Thymus (tissue), 11 donors: ENCODE data around the gene MYOD1. TPM values are rescaled to one million over a fixed set of nuclear protein-coding genes. Genes with fewer than 3 reads are reported as not detected.

Experiments used
- DNase-seq, 9 donors: peaks; one replicate each; pipeline ENCODE4 v3.0.0-alpha.2; 2013; ENCODE audit warnings: low spot score in 9 of 9, low read depth in 6 of 9, missing footprints in 1 of 9
- H3K27ac ChIP-seq, 2 donors: one replicate each; pipeline ENCODE4 v1.5.1; 2013; ENCODE audit warnings: control low read depth in 1 of 2, low read depth in 1 of 2, low read length in 1 of 2, mild to moderate bottlenecking in 1 of 2, moderate library complexity in 1 of 2
- H3K27me3 ChIP-seq, 2 donors: one replicate each; pipeline ENCODE4 v1.5.1; 2013; ENCODE audit warnings: low read length in 1 of 2; ENCODE audit not compliant: control insufficient read depth in 2 of 2, insufficient read depth in 1 of 2
- H3K36me3 ChIP-seq, 2 donors: one replicate each; pipeline ENCODE4 v1.5.1; 2013; ENCODE audit warnings: low read length in 1 of 2, mild to moderate bottlenecking in 1 of 2, moderate library complexity in 1 of 2; ENCODE audit not compliant: control insufficient read depth in 2 of 2, insufficient read depth in 2 of 2
- H3K4me1 ChIP-seq, 2 donors: one replicate each; pipeline ENCODE4 v1.5.1; 2013; ENCODE audit warnings: low read length in 2 of 2; ENCODE audit not compliant: control insufficient read depth in 2 of 2, insufficient read depth in 2 of 2
- H3K4me3 ChIP-seq, 2 donors: one replicate each; pipeline ENCODE4 v1.5.1; 2013; ENCODE audit warnings: low read length in 2 of 2, control low read depth in 1 of 2, mild to moderate bottlenecking in 1 of 2
- H3K9me3 ChIP-seq, 2 donors: one replicate each; pipeline ENCODE4 v1.5.1; 2013; ENCODE audit warnings: low read length in 1 of 2, mild to moderate bottlenecking in 1 of 2; ENCODE audit not compliant: control insufficient read depth in 2 of 2, insufficient read depth in 1 of 2
- WGBS: extraction: QIAGEN DNeasy Blood & Tissue Kit; methylation state at CpG from one replicate; pipeline ENCODE4 v1.1.7; 2013; 5-methylcytosine and 5-hydroxymethylcytosine counted together
- polyA plus RNA-seq: library from polyadenylated mRNA; stranded (reverse); fragments of 200-250 nt; gene quantifications from one replicate; pipeline ENCODE4 v1.2.3, GENCODE V29; 2013
- total RNA-seq: library from RNA; stranded (reverse); fragments of 120-200 nt; gene quantifications from one replicate; pipeline ENCODE4 v1.2.4, GENCODE V29; 2013
- donor health status: healthy.

MYOD1 gene
- total and polyA plus RNA-seq, 2 donors = 0.38 to 0.43 TPM

DNA sequence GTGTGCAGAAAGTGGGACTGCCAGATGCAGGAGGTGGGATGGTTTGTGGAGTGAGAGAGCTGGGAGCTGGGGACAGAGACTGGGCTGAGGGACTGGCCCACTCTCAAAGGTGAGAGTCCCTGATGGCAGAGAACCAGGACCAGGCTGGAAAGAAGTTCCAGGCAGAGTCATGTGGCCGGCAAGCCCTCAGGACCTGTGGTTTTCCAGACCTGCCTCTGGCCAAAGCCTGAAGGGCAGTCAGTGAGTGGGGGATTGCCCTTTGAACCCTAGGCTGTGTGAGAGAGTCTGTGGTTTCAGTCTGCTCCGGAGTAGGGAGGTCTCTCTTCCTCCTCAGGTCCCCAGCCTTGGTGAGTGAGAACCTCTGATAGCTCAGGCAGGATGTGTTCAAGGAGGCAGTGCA, 32.2 kb downstream of the MYOD1 start:
- 45% methylated on average over 2 of the region's 2 CpGs for WGBS
- no peaks in the 10 kb centered on the region for H3K9me3 ChIP-seq
- peaks cover 0 to 6% of the 10 kb centered on the region in 2 donors for H3K27me3 ChIP-seq
- no peaks in the 10 kb centered on the region for H3K36me3 ChIP-seq
- H3K4me1 ChIP-seq = no peaks in the 10 kb centered on the region
- H3K4me3 ChIP-seq = no peak overlapping the region
- H3K27ac ChIP-seq = no peak overlapping the region
- DNase-seq = no peak

DNA sequence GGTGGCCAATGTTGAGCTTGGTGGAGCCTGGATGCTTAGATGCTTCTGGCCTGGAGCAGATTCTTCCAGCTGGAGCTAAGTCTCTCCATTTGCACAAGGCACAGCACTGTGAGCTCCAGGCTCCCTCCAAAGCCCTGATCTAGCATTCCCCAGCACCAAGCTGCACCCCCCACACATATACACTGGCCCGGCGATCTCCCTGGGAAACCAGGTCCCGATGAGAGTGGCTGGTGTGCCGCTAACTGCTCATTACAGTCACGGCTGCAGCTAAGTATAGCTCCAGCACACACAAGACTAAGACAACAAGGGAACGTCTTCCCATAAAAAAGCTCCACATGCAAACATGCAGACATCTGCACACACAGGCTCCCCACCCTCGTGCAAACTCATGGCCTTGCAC, 32.8 kb downstream of the MYOD1 start:
- Histone ChIP-seq H3K4me3 (no peak overlapping the region), H3K4me1 (no peaks in the 10 kb centered on the region), H3K27ac (no peak overlapping the region), H3K27me3 (peaks cover 0 to 6% of the 10 kb centered on the region in 2 donors), H3K36me3 (no peaks in the 10 kb centered on the region), H3K9me3 (no peaks in the 10 kb centered on the region)
- no peak for DNase-seq
- WGBS = 87% methylated on average over 7 of the region's 7 CpGs

DNA sequence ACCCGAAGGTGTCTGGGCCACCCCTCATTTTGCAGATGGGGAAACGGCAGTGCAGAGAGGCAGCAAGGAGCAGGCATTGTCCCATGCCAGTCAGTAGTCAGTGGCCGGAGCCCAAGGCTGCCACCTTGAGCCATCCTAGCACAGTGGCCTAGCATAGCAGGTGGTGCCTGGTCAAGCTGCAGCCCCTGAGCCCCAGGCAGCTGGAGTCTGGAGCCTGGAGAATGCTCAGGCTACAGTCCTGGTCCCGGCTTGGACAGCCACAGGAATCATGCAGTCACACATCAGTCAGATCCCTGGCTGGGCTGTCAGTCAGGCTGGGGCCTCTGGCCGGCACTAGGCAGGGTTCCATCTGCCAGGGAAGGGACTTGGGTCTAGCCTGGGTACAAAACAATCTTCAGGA, 33.8 kb downstream of the MYOD1 start:
- WGBS = 72% methylated on average over 5 of the region's 5 CpGs
- no peak overlapping the region for H3K27ac ChIP-seq
- DNase-seq = no peak

DNA sequence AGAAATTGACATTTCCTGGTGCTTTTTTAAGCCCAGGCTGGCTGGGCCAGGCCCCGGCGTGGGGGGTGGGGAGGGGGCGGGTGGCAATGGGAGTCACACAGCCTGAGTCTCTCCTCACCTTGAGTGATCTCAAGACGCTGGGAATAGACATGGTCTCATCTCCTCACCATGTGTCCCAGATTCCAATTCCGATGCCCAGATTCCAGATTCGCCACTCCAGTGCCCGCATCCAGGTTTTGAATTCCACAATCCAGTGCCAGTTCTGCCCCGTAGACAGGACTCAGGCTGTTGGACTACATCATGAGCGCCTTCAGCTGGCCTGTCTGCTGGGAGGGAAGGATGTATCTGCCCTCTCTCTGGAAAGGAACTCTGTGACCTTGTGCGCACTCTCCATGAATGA, 34.3 kb downstream of the MYOD1 start:
- no peaks in the 10 kb centered on the region for H3K9me3 ChIP-seq
- peaks cover 0 to 3% of the 10 kb centered on the region in 2 donors for H3K27me3 ChIP-seq
- DNase-seq = no peak
- WGBS = 91% methylated on average over 10 of the region's 10 CpGs
- no peaks in the 10 kb centered on the region for H3K36me3 ChIP-seq
- H3K4me1 ChIP-seq = no peaks in the 10 kb centered on the region
- no peak overlapping the region for H3K27ac ChIP-seq
- H3K4me3 ChIP-seq = no peak overlapping the region

More for the DNA sequence above, 33.8 kb downstream of the MYOD1 start:
- no peaks in the 10 kb centered on the region for H3K4me1 ChIP-seq
- H3K4me3 ChIP-seq = no peak overlapping the region
- H3K27me3 ChIP-seq = peaks cover 0 to 3% of the 10 kb centered on the region in 2 donors
- H3K9me3 ChIP-seq = no peaks in the 10 kb centered on the region
- no peaks in the 10 kb centered on the region for H3K36me3 ChIP-seq

DNA sequence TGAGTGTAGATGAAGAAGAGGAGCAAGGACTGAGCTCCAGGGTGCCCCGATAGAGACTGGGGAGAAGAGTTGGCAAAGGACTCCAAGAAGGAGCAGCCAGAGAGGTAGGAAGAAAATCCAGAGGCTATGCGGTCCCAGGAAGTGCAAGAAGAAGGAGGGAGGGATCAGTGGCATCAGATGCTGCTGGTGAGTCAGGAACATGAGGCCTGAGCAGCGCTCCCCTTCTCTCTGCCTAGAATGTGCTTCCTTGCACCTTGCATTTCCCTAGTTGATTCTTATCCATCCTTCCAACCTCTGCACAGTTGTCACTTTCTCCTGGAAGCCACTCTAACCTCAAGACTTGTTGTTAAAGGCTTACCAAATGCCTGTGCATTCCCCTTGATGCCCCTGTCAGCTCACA, 36.5 kb downstream of the MYOD1 start:
- Histone ChIP-seq H3K27ac (no peak overlapping the region), H3K4me1 (no peaks in the 10 kb centered on the region), H3K36me3 (no peaks in the 10 kb centered on the region), H3K9me3 (no peaks in the 10 kb centered on the region), H3K4me3 (no peak overlapping the region), H3K27me3 (peaks cover 0 to 3% of the 10 kb centered on the region in 2 donors)
- DNase-seq = no peak
- 92% methylated on average over 3 of the region's 3 CpGs for WGBS

DNA sequence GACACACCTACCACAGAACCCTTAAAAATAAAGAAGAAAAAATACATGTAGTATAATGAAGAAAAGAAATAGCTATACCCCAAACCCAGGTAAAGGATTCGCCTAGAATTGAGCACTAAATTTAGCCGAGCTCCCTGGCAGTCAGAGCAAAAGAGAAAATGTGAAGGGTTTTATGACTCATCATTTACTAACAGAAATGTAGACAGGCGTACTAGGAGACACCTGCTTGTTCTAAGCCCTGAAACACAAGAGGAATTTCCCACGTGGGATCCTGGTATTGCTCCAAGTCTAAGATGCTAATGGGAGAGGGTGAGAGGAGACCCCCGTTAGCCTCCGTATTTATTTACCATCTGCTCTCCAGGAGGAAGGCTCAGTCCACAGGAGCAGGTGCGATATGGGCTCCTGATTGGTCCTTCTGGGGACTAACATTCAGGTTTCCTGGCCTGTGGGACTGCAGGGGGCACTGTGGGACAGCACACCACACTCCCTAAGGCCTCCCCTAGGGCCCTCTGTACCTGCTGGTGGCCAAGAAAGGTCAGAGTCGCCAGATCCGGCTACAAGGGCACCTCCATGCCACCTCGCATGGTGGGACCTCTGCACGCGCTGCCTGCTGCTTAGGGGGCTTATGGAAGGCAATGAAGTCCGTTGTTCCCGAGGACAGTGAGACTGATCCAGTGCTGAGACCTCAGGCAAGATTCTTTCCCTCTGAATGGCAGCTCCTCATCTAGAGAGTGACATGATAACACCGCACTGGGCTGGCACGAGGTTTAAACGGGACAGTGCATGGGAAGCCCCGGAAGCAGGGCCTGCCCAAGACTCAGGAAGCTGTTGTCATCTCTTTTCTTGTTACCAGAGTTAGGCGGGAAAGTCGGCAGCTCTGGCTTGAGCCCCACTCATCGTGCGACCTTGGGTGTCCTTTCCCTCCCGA, 41.0 kb downstream of the MYOD1 start:
- Histone ChIP-seq H3K4me3 (no peak overlapping the region), H3K4me1 (no peaks in the 10 kb centered on the region), H3K27ac (no peak overlapping the region), H3K36me3 (no peaks in the 10 kb centered on the region), H3K9me3 (no peaks in the 10 kb centered on the region), H3K27me3 (no peaks in the 10 kb centered on the region)
- 66% methylated on average over 23 of the region's 23 CpGs for WGBS
- peak in 8 of 9 donors; percentile 24 to 73 (median 48) for DNase-seq

DNA sequence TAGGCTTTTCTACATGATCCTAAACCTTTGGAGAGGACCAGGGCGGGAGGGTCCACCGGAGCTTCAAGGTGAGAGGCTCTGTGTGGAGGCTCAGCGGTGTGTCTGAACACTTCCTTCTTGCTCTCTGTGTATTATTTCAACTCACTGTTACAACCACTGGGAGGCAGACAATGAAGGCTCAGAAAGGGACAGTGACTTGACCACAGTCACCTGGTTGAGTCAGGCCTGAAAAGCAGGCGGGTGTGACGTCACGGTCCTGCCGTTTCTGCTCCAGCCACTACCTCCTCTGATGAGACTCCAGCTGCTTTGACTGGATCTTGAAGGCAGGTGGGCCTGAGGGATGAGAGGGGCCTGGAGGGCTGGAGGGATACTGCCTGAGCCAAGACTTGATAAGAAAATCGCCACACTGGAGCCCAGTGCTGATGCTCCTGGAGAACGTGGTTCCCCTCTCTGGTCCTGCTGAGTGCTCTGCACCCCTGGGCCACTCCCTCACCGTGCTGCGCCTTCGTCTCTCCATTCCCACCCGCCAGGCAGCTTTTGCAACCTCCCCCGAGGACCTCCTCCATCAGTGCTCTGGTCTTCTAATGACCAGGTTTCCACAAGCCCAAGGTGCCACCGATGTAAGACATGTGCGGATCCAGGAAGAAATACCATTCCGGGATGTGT, 43.1 kb downstream of the MYOD1 start:
- 94% methylated on average over 17 of the region's 17 CpGs for WGBS
- H3K9me3 ChIP-seq = no peaks in the 10 kb centered on the region
- H3K4me1 ChIP-seq = no peaks in the 10 kb centered on the region
- no peaks in the 10 kb centered on the region for H3K36me3 ChIP-seq
- no peaks in the 10 kb centered on the region for H3K27me3 ChIP-seq
- no peak for DNase-seq
- no peak overlapping the region for H3K4me3 ChIP-seq
- no peak overlapping the region for H3K27ac ChIP-seq

DNA sequence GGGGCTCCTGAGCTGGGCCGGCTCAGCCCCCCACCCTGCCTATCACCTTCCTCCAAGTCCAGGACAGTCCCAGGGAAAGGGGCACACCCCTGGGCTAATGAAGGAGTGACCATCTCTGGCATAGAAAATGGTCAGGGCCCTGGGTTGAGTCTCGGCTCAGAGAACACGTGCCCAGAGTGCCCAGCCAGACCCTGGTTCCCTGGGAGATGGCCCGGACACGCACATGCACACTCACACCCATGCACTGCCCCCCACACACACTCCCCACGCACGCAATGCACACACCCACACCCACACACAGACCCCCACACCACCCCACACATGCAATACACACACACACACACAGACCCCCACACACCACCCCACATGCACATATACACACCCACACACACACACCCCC, 43.9 kb downstream of the MYOD1 start:
- no peak for DNase-seq
- no peaks in the 10 kb centered on the region for H3K4me1 ChIP-seq
- no peaks in the 10 kb centered on the region for H3K9me3 ChIP-seq
- no peak overlapping the region for H3K4me3 ChIP-seq
- WGBS = 93% methylated on average over 7 of the region's 7 CpGs
- H3K27me3 ChIP-seq = no peaks in the 10 kb centered on the region
- no peak overlapping the region for H3K27ac ChIP-seq
- no peaks in the 10 kb centered on the region for H3K36me3 ChIP-seq

DNA sequence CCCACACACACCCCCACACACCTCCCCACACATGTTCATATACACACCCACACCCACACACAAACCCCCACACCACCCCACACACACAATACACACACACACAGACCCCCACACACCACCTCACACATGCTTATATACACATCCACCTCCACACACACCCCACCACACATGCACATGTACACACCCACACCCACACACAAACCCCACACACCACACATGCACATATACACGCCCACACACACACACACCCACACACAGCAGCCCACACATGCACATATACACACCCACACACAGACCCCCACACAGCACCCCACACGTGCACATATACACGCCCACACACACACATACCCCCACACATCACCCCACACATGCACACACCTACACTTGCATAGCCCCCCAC, 44.3 kb downstream of the MYOD1 start:
- no peak for DNase-seq
- Histone ChIP-seq H3K9me3 (no peaks in the 10 kb centered on the region), H3K27me3 (no peaks in the 10 kb centered on the region), H3K27ac (no peak overlapping the region), H3K4me1 (no peaks in the 10 kb centered on the region), H3K4me3 (no peak overlapping the region), H3K36me3 (no peaks in the 10 kb centered on the region)
- 64% methylated on average over 3 of the region's 3 CpGs for WGBS
